Right cardiac atrium (tissue), 5 donors: ENCODE results near the gene CAP2. TPM values are rescaled to one million over a fixed set of nuclear protein-coding genes. Genes with fewer than 3 reads are reported as not detected.

Source experiments
- ATAC-seq, 2 donors: fragments of 200-7000 bp; cut with Tn5 transposase; one replicate each; pipeline versions ENCODE4 v1.8.0 to v1.9.1; 2020; ENCODE audit warnings: moderate library complexity in 2 of 2, mild to moderate bottlenecking in 1 of 2
- DNase-seq, 3 donors: peaks; one replicate each; pipeline ENCODE4 v3.0.0-alpha.2; 2020
- H3K27ac ChIP-seq: one replicate; pipeline ENCODE4 v1.5.1; 2013; ENCODE audit warnings: mild to moderate bottlenecking, low read length, control low read depth, moderate library complexity
- H3K27me3 ChIP-seq: one replicate; pipeline ENCODE4 v1.6.1; 2013; ENCODE audit not compliant: control insufficient read depth, insufficient read depth
- H3K4me1 ChIP-seq: one replicate; pipeline ENCODE4 v1.6.1; 2013; ENCODE audit warnings: low read length; ENCODE audit not compliant: control insufficient read depth, insufficient read depth
- H3K4me3 ChIP-seq: one replicate; pipeline ENCODE4 v1.5.1; 2013; ENCODE audit warnings: low read length, control low read depth
- H3K9me3 ChIP-seq: one replicate; pipeline ENCODE4 v1.6.1; 2013; ENCODE audit warnings: low read length; ENCODE audit not compliant: control insufficient read depth
- WGBS: extraction: QIAGEN DNeasy Blood & Tissue Kit; methylation state at CpG from one replicate; pipeline ENCODE4 v1.1.7; 2013; 5-methylcytosine and 5-hydroxymethylcytosine counted together
- intact Hi-C, 4 donors: fragments of 100-400 bp; cut with DNase I; formaldehyde crosslinking; loops; one replicate each; pipeline versions ENCODE4 v1.11.0 to v1.14.0; 2022 to 2023
- polyA plus RNA-seq: library from polyadenylated mRNA; stranded (reverse); fragments of 200-250 nt; gene quantifications from one replicate; pipeline ENCODE4 v1.2.3, GENCODE V29; 2013
- total RNA-seq, 4 donors: library from RNA; stranded (reverse); fragmentation: NEBNext Ultra II Directional; extraction: Animal tissue kit (Norgen Biotek cat#: 25700); gene quantifications; one replicate each; pipeline ENCODE4 v1.2.1, GENCODE V29; 2021
- donor health status: healthy with polysubstance abuse.
- donor health status: DM: no; HTN: yes; CAD: no.
- donor health status: DM: no; HTN: no; CAD: no.
- donor health status: DM: no; HTN: yes; CAD: no; lungs with severe emphysema.
- donor health status: DM: yes; HTN: yes; CAD: no.

Gene CAP2
- total and polyA plus RNA-seq, 5 donors: 66.1 to 127 (median 100) TPM

- 60% methylated on average over 4 of the region's 4 CpGs for WGBS
- intact Hi-C loops: no loop called here
- ATAC-seq: no peak
Measured at GRCh38 chr6:17486680-17487079, 93.3 kb downstream of the CAP2 start.

GRCh38 chr6:17490724-17491123 lies 97.3 kb downstream of the CAP2 start:
- no peak overlapping the region for H3K27ac ChIP-seq
- no peak for ATAC-seq
- H3K4me1 ChIP-seq: peaks cover 2% of the 10 kb centered on the region

More at GRCh38 chr6:17486680-17487079, 93.3 kb downstream of the CAP2 start:
- H3K4me1 ChIP-seq: peaks cover 5% of the 10 kb centered on the region
- H3K9me3 ChIP-seq: no peaks in the 10 kb centered on the region
- H3K27ac ChIP-seq: no peak overlapping the region
- H3K27me3 ChIP-seq: no peaks in the 10 kb centered on the region
- no peak for DNase-seq
- no peak overlapping the region for H3K4me3 ChIP-seq

GRCh38 chr6:17491416-17492142 lies 98.2 kb downstream of the CAP2 start:
- H3K27ac ChIP-seq: no peak overlapping the region
- H3K9me3 ChIP-seq: no peaks in the 10 kb centered on the region
- 60% methylated on average over 10 of the region's 10 CpGs for WGBS
- no peak for DNase-seq
- no peak overlapping the region for H3K4me3 ChIP-seq
- H3K4me1 ChIP-seq: peaks cover 2% of the 10 kb centered on the region
- H3K27me3 ChIP-seq: no peaks in the 10 kb centered on the region
- intact Hi-C loops: no loop called here
- ATAC-seq: peak; percentile 59 to 84

More at GRCh38 chr6:17490724-17491123, 97.3 kb downstream of the CAP2 start:
- H3K9me3 ChIP-seq: no peaks in the 10 kb centered on the region
- H3K27me3 ChIP-seq: no peaks in the 10 kb centered on the region
- DNase-seq: no peak
- no peak overlapping the region for H3K4me3 ChIP-seq
- intact Hi-C loops: no loop called here
- WGBS: 56% methylated on average over 4 of the region's 4 CpGs

GRCh38 chr6:17492350-17492749 lies 99.0 kb downstream of the CAP2 start:
- no peak overlapping the region for H3K27ac ChIP-seq
- no peak overlapping the region for H3K4me3 ChIP-seq
- no peaks in the 10 kb centered on the region for H3K27me3 ChIP-seq
- intact Hi-C loops: no loop called here
- no peaks in the 10 kb centered on the region for H3K9me3 ChIP-seq
- no peak for DNase-seq
- ATAC-seq: peak in 1 of 2 donors; percentile 22
- 56% methylated on average over 6 of the region's 6 CpGs for WGBS
- H3K4me1 ChIP-seq: peaks cover 2% of the 10 kb centered on the region

- DNase-seq (no peak), ATAC-seq (peak in 1 of 2 donors; percentile 58)
- intact Hi-C loops: no loop called here
- 88% methylated on average over 2 of the region's 2 CpGs for WGBS
- Histone ChIP-seq H3K4me3 (no peak overlapping the region), H3K9me3 (no peaks in the 10 kb centered on the region), H3K27ac (no peak overlapping the region), H3K4me1 (peaks cover 2% of the 10 kb centered on the region), H3K27me3 (no peaks in the 10 kb centered on the region)
Measured at GRCh38 chr6:17493286-17493685, 99.9 kb downstream of the CAP2 start.

- Histone ChIP-seq H3K9me3 (no peaks in the 10 kb centered on the region), H3K27me3 (no peaks in the 10 kb centered on the region), H3K27ac (no peak overlapping the region), H3K4me1 (peaks cover 2% of the 10 kb centered on the region), H3K4me3 (no peak overlapping the region)
- intact Hi-C loops: no loop called here
- ATAC-seq: no peak
- 66% methylated on average over 4 of the region's 4 CpGs for WGBS
- no peak for DNase-seq
Measured at GRCh38 chr6:17494177-17494576, 100.8 kb downstream of the CAP2 start.

- intact Hi-C loops: no loop called here
- Histone ChIP-seq H3K4me1 (peaks cover 2% of the 10 kb centered on the region), H3K27ac (no peak overlapping the region), H3K4me3 (no peak overlapping the region), H3K27me3 (no peaks in the 10 kb centered on the region), H3K9me3 (no peaks in the 10 kb centered on the region)
- no peak for ATAC-seq
- 76% methylated on average over 2 of the region's 2 CpGs for WGBS
- no peak for DNase-seq
Measured at GRCh38 chr6:17494919-17495318, 101.5 kb downstream of the CAP2 start.

GRCh38 chr6:17497535-17498095 lies 104.2 kb downstream of the CAP2 start:
- Histone ChIP-seq H3K4me1 (no peaks in the 10 kb centered on the region), H3K9me3 (no peaks in the 10 kb centered on the region), H3K27ac (no peak overlapping the region), H3K27me3 (no peaks in the 10 kb centered on the region), H3K4me3 (no peak overlapping the region)
- WGBS: 66% methylated on average over 4 of the region's 4 CpGs
- intact Hi-C loops: no loop called here
- DNase-seq: no peak
- ATAC-seq: no peak

GRCh38 chr6:17501442-17501841 lies 108.0 kb downstream of the CAP2 start:
- intact Hi-C loops: no loop called here
- no peaks in the 10 kb centered on the region for H3K9me3 ChIP-seq
- H3K4me3 ChIP-seq: no peak overlapping the region
- no peak overlapping the region for H3K27ac ChIP-seq
- DNase-seq (no peak), ATAC-seq (no peak)
- no peaks in the 10 kb centered on the region for H3K27me3 ChIP-seq
- no peaks in the 10 kb centered on the region for H3K4me1 ChIP-seq
- WGBS: 82% methylated on average over 3 of the region's 3 CpGs

GRCh38 chr6:17501982-17502704 lies 108.7 kb downstream of the CAP2 start:
- no peak overlapping the region for H3K4me3 ChIP-seq
- DNase-seq (no peak), ATAC-seq (no peak)
- H3K4me1 ChIP-seq: no peaks in the 10 kb centered on the region
- no peak overlapping the region for H3K27ac ChIP-seq
- no peaks in the 10 kb centered on the region for H3K27me3 ChIP-seq
- 80% methylated on average over 3 of the region's 3 CpGs for WGBS
- H3K9me3 ChIP-seq: no peaks in the 10 kb centered on the region
- intact Hi-C loops: no loop called here

- intact Hi-C loops: no loop called here
- H3K9me3 ChIP-seq: no peaks in the 10 kb centered on the region
- ATAC-seq (no peak), DNase-seq (no peak)
- H3K4me3 ChIP-seq: no peak overlapping the region
- no peak overlapping the region for H3K27ac ChIP-seq
- no peaks in the 10 kb centered on the region for H3K4me1 ChIP-seq
- 95% methylated on average over 7 of the region's 7 CpGs for WGBS
- H3K27me3 ChIP-seq: no peaks in the 10 kb centered on the region
Measured at GRCh38 chr6:17503051-17503450, 109.7 kb downstream of the CAP2 start.
